ENCODE data around the gene GABRG2. TPM values are rescaled to one million over a fixed set of nuclear protein-coding genes. Genes with fewer than 3 reads are reported as not detected.

The GABRG2 gene
- total and polyA plus RNA-seq, 2 of the 13 experiments (the other 11 are each of a cell fraction or from before 2014, with no cell fraction given) = not detected

DNA sequence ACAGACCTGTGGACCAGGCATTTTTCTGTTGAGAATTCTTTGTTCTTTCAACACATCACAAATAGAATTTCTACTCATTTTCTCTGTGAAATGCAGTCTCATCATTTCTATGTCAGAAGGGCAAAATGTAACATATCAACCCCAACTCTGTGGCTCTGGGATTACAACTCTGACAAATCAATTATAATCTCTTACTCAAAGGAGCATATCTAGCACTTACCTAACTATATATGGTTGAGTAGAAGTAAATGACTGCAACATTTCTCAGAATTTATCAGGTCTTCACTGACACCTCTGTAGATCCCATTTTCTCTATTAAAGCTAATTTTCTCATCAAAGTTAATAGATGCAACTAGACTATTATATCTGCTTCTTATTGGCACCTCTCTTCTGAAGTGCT, 64.8 kb downstream of the GABRG2 start:
- no peak overlapping the region for H3K4me3 ChIP-seq (replicated peaks in 1 of 3; ENCODE audit: insufficient read depth in 1 of 3, low read depth in 2 of 3, low read length in 3 of 3)
- TF ChIP-seq POLR2A (IDR thresholded peaks at IDR 0.05; ENCODE audit: insufficient read depth in 1 of 2, low read depth in 2 of 2, low read length in 2 of 2) = no peak
- TF ChIP-seq GABPA (IDR thresholded peaks at IDR 0.05; ENCODE audit: low read depth, low read length) = no peak
- no peak for TF ChIP-seq GABPA (CRISPR knock-in tag; IDR thresholded peaks at IDR 0.05; ENCODE audit: low read depth)
- TF ChIP-seq, protein P1, sequence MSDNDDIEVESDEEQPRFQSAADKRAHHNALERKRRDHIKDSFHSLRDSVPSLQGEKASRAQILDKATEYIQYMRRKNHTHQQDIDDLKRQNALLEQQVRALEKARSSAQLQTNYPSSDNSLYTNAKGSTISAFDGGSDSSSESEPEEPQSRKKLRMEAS (IDR thresholded peaks at IDR 0.05) = no peak
- TF ChIP-seq, protein P2, sequence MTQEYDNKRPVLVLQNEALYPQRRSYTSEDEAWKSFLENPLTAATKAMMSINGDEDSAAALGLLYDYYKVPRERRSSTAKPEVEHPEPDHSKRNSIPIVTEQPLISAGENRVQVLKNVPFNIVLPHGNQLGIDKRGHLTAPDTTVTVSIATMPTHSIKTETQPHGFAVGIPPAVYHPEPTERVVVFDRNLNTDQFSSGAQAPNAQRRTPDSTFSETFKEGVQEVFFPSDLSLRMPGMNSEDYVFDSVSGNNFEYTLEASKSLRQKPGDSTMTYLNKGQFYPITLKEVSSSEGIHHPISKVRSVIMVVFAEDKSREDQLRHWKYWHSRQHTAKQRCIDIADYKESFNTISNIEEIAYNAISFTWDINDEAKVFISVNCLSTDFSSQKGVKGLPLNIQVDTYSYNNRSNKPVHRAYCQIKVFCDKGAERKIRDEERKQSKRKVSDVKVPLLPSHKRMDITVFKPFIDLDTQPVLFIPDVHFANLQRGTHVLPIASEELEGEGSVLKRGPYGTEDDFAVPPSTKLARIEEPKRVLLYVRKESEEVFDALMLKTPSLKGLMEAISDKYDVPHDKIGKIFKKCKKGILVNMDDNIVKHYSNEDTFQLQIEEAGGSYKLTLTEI (CRISPR knock-in tag; conservative IDR thresholded peaks at IDR 0.05) = no peak
- TF ChIP-seq MEIS2 (CRISPR knock-in tag; IDR thresholded peaks at IDR 0.05) = no peak
- TF ChIP-seq, protein P3, sequence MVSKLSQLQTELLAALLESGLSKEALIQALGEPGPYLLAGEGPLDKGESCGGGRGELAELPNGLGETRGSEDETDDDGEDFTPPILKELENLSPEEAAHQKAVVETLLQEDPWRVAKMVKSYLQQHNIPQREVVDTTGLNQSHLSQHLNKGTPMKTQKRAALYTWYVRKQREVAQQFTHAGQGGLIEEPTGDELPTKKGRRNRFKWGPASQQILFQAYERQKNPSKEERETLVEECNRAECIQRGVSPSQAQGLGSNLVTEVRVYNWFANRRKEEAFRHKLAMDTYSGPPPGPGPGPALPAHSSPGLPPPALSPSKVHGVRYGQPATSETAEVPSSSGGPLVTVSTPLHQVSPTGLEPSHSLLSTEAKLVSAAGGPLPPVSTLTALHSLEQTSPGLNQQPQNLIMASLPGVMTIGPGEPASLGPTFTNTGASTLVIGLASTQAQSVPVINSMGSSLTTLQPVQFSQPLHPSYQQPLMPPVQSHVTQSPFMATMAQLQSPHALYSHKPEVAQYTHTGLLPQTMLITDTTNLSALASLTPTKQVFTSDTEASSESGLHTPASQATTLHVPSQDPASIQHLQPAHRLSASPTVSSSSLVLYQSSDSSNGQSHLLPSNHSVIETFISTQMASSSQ (IDR thresholded peaks at IDR 0.05; ENCODE audit: low read depth) = no peak
- TF ChIP-seq, protein P3 (CRISPR knock-in tag; IDR thresholded peaks at IDR 0.05; ENCODE audit: borderline replicate concordance) = no peak
- TF ChIP-seq, protein P4, sequence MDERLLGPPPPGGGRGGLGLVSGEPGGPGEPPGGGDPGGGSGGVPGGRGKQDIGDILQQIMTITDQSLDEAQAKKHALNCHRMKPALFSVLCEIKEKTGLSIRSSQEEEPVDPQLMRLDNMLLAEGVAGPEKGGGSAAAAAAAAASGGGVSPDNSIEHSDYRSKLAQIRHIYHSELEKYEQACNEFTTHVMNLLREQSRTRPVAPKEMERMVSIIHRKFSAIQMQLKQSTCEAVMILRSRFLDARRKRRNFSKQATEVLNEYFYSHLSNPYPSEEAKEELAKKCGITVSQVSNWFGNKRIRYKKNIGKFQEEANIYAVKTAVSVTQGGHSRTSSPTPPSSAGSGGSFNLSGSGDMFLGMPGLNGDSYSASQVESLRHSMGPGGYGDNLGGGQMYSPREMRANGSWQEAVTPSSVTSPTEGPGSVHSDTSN (CRISPR knock-in tag; IDR thresholded peaks at IDR 0.05) = no peak
- no peak for TF ChIP-seq SMYD3 (CRISPR knock-in tag; IDR thresholded peaks at IDR 0.05)
- TF ChIP-seq RBM22 (optimal IDR thresholded peaks at IDR 0.05; ENCODE audit: low read length) = no peak
- TF ChIP-seq ZNF282 (IDR thresholded peaks at IDR 0.05; ENCODE audit: partially characterized antibody) = no peak
- TF ChIP-seq ETV5 (CRISPR knock-in tag; IDR thresholded peaks at IDR 0.05; ENCODE audit: borderline replicate concordance) = no peak
- no peak for TF ChIP-seq ZNF510 (CRISPR knock-in tag; IDR thresholded peaks at IDR 0.05; ENCODE audit: low read depth)
- no peak for TF ChIP-seq ZNF101 (CRISPR knock-in tag; IDR thresholded peaks at IDR 0.05; ENCODE audit: borderline replicate concordance, low read depth)
- TF ChIP-seq, protein P5, sequence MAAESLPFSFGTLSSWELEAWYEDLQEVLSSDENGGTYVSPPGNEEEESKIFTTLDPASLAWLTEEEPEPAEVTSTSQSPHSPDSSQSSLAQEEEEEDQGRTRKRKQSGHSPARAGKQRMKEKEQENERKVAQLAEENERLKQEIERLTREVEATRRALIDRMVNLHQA (CRISPR knock-in tag; IDR thresholded peaks at IDR 0.05) = no peak
- TF ChIP-seq CEBPG (CRISPR knock-in tag; IDR thresholded peaks at IDR 0.05) = no peak
- TF ChIP-seq SAP130 (CRISPR knock-in tag; IDR thresholded peaks at IDR 0.05; ENCODE audit: low read depth) = no peak
- TF ChIP-seq NFE2L2 (IDR thresholded peaks at IDR 0.05; ENCODE audit: low read length) = no peak
- no peak for TF ChIP-seq NFRKB (IDR thresholded peaks at IDR 0.05)

More for the DNA sequence above, 64.8 kb downstream of the GABRG2 start:
- CTCF ChIA-PET (ENCODE audit: low intra/inter-chr PET ratio, low total read pairs) = no interaction called here
- H3K36me3 ChIP-seq (replicated peaks in 1 of 2; ENCODE audit: control insufficient read depth in 1 of 2, insufficient read depth in 2 of 2, low read length in 2 of 2) = no peaks in the 10 kb centered on the region
- DNase-seq (ENCODE audit: low spot score) (no peak), FAIRE-seq (no peak), ATAC-seq (no peak)
- H3K27ac ChIP-seq (ENCODE audit: extremely low read length, insufficient read depth, low read length) = no peak overlapping the region
- H2AFZ ChIP-seq (ENCODE audit: low read length) = no peak overlapping the region
- H3K4me2 ChIP-seq (ENCODE audit: low read depth, low read length) = no peak overlapping the region
- POLR2A ChIA-PET = no interaction called here
- no peaks in the 10 kb centered on the region for H3K27me3 ChIP-seq (ENCODE audit: control insufficient read depth in 1 of 2, insufficient read depth in 2 of 2, low read length in 2 of 2)
- no peaks in the 10 kb centered on the region for H3K9me3 ChIP-seq (ENCODE audit: low read length)
- intact Hi-C loops (cut with micrococcal nuclease; ENCODE audit: unreplicated experiment) (no loop called here), in situ Hi-C loops (cut with HindIII; ENCODE audit: extremely low pct_ligation_motif_present, low pct_unique_long_range_greater_than_20kb) (no loop called here)
- no peaks in the 10 kb centered on the region for H3K4me1 ChIP-seq (ENCODE audit: insufficient read depth, low read length)
- H3K79me2 ChIP-seq (ENCODE audit: insufficient read depth, low read length) = no peaks in the 10 kb centered on the region
- H4K20me1 ChIP-seq (ENCODE audit: insufficient read depth, low read length) = no peaks in the 10 kb centered on the region
- BruUV-seq (replicated peaks) = no TSS peak
- H3K9ac ChIP-seq (ENCODE audit: insufficient read depth, low read depth, low read length) = no peak overlapping the region

Measured in HepG2 (cell line).